HG03095 (cell line): ENCODE data around the gene MCU.
A peak's percentile ranks its signal among the peaks of the same experiment; 100 is the strongest.
"Not testable (repeated sequence)": the region's sequence is repeated elsewhere in the genome, so short reads cannot be mapped to it uniquely, and the experiment has no call there.

ENCODE experiments used
- ATAC-seq: cut with Tn5 transposase; IDR thresholded peaks from one replicate; pipeline ENCODE4 v1.9.1; 2021; ENCODE audit warnings: moderate library complexity; ENCODE audit not compliant: unreplicated experiment

The MCU gene

DNA sequence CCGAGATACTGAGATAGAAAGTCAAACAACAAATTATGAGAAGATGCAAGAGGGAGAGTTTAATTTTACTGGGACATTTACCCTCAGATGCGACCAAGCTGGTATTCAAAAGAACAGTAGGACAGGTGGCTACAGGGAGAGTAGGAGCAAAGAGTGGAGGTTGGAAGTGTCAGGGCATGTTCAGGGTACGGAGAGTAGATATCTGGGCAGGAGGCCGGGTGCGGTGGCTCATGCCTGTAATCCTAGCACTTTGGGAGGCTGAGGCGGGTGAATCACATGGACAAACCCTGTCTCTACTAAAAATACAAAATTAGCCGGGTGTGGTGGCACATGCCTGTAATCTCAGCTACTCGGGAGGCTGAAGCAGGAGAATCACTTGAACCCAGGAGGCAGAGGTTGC lies 5.5 kb upstream of the MCU start:
- not testable (repeated sequence) for ATAC-seq

DNA sequence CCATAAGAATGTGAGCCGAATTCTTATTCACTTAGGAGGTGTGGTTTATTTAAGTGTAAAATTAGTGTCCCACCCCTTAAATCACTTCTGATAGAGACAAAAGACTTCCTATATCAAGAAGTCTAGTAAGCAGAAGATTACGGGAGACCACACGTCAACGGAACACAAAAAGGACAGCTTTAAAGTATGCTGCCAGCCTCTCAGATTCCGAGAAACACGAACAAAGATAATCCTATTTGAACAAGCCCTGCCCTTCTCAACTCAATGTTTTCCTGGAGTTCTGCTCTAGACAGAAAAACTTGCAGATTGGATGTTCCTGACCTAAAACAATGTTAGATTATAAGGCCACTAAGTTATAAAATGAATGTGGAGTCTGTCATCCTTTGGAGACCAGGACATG lies 4.9 kb upstream of the MCU start:
- no peak for ATAC-seq

- no peak for ATAC-seq
Observed at GRCh38 chr10:72688208-72688651, 3.7 kb upstream of the MCU start.

- ATAC-seq: no peak
Observed at GRCh38 chr10:72689660-72690059, 2.3 kb upstream of the MCU start.

- no peak for ATAC-seq
Observed at GRCh38 chr10:72690071-72690755, 1.7 kb upstream of the MCU start.

- no peak for ATAC-seq
Observed at GRCh38 chr10:72691470-72691862, 477 bp upstream of the MCU start.

- ATAC-seq: no peak
Observed at GRCh38 chr10:72692744-72692993, 726 bp downstream of the MCU start.

GRCh38 chr10:72692994-72693781 lies 1.2 kb downstream of the MCU start:
- ATAC-seq: no peak

GRCh38 chr10:72694476-72695369 lies 2.8 kb downstream of the MCU start:
- no peak for ATAC-seq

DNA sequence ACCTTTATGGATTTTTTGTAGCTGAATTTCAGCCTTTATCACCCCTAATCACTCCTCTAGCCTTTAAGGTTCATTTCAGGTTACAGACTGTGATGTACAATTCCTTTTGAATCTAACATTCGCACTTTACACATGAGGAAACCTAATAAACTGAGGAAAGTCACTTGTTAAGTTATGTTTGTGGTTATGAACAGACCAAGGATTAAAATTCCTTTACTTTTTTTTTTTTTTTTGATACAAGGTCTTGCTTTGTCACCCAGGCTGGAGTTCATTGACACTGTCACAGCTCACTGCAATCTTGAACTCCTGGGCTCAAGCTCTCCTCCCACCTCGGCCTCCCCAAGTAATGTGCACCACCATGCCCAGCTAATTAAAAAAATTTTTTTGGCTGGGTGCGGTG lies 3.6 kb downstream of the MCU start:
- ATAC-seq: no peak

DNA sequence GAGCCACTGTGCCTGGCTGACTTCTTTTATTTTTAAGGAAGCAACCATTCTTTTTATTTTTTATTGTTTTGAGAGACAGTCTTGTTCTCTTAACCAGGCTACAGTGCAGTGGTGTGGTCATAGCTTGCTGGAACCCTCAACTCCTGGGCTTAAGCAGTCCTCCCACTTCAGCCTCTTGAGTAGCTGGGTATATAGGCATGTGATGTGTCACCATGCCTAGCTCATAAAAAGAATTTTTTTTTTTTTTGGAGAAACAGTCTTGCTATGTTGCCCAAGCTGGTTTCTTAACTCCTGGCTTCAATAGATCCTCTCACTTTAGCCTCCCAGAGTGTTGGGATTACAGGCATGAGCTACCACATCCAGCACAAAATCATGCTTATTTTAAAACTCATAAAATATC lies 5.8 kb downstream of the MCU start:
- no peak for ATAC-seq

DNA sequence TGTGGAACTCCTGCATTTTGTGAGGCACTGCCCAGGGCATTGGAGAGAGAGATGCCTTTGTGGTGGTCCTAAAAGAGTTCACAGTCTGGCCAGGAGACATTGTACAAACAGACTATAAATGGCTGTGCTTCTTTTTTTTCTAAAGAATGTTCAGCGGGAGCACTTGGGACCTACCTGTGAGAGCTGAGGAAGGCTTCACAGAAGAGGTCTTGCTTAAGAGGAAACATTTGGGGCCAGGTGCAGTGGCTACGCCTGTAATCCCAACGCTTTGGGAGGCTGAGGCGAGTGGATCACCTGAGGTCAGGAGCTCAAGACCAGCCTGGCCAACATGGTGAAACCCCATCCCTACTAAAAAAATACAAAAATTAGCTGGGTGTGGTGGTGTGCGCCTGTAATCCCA lies 10.5 kb downstream of the MCU start:
- ATAC-seq: not testable (repeated sequence)

- ATAC-seq: peak; percentile 62
Observed at GRCh38 chr10:72702868-72703581, 11.1 kb downstream of the MCU start.

DNA sequence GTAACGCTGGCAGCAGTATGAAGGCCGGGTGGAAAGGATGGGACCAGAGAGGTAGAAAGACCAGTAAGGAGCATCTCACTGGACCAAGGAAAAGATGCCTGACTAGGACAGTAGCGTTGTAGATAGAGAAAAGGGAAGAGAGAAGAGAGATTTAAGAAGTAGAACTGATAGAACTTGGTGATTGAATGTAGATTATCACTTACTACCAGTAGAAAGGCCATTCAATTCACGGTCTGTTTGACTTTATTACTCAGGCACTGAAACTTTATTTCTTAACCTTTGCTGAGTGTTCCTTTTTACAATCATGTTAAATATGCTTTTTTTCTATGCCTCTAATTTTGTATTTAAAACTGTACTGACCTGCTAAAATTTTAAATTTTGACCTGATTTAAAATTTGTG lies 12.2 kb downstream of the MCU start:
- ATAC-seq: no peak

- no peak for ATAC-seq
Observed at GRCh38 chr10:72709041-72709440, 17.1 kb downstream of the MCU start.

DNA sequence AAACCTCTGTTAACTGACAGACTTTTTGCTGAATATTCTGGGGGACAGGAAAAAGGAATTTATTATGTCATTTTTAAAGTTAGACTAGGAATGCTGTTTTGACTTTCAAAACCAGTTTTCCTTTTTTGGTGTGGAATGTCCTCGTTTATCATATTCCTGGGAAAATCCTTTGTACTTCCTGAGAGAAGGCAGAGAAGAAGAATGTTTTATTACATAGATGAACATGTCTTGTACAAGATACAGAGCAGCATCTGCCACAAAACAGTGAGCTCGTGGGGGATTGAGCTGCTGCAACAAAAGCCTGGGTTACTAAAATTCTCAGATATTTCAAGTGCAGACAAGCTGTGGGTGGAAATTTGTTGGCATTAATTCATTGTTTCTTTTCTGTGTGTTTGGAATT lies 20.2 kb downstream of the MCU start:
- no peak for ATAC-seq

DNA sequence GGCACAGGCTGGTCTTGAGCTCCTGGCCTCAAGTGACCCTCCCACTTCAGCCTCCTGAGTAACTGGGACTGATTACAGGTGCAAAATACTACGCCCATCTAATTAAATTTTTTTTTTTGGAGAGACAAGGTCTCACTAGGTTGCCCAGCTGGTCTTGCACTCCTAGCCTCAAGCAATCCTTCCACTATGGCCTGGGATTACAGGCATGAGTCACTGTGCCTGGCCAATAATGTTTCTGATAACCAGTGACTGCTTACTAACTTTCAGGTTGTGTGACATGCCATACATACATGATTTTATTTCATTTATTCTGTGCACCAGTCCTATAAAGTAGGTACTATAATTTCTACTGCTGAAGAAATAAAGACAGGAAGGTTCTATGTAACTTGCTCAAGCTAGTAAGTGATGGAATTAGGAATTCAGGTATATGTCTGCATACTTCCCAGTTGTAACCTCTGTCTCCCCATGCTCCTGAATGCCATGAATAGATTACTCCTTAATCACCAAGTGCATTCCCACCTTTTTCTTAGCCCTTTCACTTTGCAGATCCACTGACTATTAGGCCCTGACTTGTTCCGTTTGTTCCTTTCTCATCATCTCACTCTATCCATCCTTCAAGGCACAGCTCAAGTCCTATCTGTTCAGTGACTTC lies 28.1 kb downstream of the MCU start:
- no peak for ATAC-seq

GRCh38 chr10:72720814-72721660 lies 29.1 kb downstream of the MCU start:
- no peak for ATAC-seq

DNA sequence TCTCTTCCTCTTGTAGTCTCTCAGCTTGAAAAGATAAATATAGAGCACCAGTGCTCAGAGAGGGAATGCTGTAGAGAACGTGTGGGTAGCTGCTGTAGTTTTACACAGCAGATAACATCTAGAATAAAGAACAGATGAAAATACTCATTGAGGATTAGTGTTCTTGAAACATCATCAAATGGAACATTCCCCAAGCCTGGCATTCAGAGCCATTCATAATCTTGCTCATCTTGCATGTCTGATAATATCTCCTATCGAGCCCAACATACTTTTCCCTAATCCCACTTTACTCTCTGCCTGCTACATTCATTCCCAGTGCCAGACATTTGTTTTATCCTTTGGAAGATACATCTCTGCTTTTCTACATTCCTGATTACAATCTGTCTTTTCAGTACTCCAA lies 35.2 kb downstream of the MCU start:
- no peak for ATAC-seq

GRCh38 chr10:72728462-72728861 lies 36.5 kb downstream of the MCU start:
- ATAC-seq: no peak
